GM08714 (cell line): Measurements from ENCODE around the gene TSC22D4.

ENCODE experiments used
- H3K4me3 ChIP-seq: fragments of 200-500 bp; sonication (Bioruptor generic); 2 replicates; pipeline ENCODE4 v1.5.1; 2014; ENCODE audit warnings: mild to moderate bottlenecking, low read length, inconsistent platforms
- ZNF274 ChIP-seq: IDR thresholded peaks from 2 replicates; pipeline ENCODE4 v1.6.1; 2012; ENCODE audit warnings: mild to moderate bottlenecking, low read depth, low read length

TSC22D4 gene

DNA sequence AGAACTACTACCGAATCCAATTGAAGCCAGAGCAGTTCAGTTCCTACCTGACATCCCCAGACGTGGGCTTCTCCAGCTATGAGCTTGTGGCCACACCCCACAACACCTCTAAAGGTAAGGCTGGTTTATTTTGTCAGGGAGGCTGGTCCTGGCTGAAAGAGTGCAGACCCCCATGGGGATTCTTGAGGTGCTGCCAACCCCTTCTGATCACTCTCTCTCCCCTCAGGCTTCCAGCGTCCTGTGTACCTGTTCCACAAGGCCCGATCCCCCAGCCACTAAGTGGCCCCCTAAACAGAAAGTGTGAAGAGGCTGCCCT, 45.8 kb downstream of the TSC22D4 start:
- no peak for TF ChIP-seq ZNF274
- H3K4me3 ChIP-seq = no peak overlapping the region

- H3K4me3 ChIP-seq = no peak overlapping the region
- no peak for TF ChIP-seq ZNF274
These were observed 46.3 kb downstream of the TSC22D4 start for GRCh38 chr7:100432621-100433275.

GRCh38 chr7:100432053-100432452, 47.0 kb downstream of the TSC22D4 start:
- TF ChIP-seq ZNF274 = no peak
- no peak overlapping the region; the same call in 1 of the 2 replicates for H3K4me3 ChIP-seq

DNA sequence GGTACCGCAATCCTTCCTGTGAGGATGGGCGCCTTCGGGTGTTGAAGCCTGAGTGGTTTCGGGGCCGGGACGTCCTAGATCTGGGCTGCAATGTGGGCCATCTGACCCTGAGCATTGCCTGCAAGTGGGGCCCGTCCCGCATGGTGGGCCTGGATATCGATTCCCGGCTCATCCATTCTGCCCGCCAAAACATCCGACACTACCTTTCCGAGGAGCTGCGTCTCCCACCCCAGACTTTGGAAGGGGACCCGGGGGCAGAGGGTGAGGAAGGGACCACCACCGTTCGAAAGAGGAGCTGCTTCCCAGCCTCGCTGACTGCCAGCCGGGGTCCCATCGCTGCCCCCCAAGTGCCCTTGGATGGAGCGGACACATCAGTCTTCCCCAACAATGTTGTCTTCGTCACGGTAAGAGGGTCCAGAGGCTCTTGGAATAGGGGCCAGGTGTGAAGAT, 47.7 kb downstream of the TSC22D4 start:
- TF ChIP-seq ZNF274 = no peak
- H3K4me3 ChIP-seq = no peak overlapping the region; the same call in 1 of the 2 replicates

DNA sequence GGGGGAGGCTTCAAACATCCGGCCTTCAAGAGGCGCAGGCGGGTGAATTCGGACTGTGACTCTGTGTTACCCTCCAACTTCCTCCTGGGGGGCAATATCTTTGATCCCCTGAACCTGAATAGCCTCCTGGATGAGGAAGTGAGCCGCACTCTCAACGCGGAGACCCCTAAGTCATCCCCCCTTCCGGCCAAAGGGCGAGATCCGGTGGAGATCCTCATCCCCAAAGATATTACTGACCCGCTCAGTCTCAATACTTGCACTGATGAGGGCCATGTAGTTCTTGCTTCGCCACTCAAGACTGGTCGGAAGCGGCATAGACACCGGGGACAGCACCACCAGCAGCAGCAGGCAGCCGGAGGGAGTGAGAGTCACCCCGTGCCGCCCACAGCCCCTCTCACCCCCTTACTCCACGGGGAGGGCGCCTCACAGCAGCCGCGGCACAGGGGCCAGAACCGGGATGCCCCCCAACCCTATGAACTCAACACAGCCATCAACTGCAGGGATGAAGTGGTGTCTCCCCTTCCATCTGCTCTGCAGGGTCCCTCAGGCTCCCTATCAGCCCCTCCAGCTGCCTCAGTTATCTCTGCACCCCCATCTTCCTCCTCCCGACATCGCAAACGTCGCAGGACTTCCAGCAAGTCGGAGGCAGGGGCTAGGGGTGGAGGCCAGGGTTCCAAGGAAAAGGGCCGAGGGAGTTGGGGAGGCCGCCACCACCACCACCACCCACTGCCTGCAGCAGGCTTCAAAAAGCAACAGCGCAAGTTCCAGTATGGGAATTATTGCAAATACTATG, 48.3 kb downstream of the TSC22D4 start:
- peak overlapping the region; percentile 71 for H3K4me3 ChIP-seq
- TF ChIP-seq ZNF274 = no peak

GRCh38 chr7:100429637-100430492, 49.1 kb downstream of the TSC22D4 start, which contains the start of gene MEPCE:
MEPCE (plus strand) TSS chr7:100429831; CDS start chr7:100430019, 188 bp downstream.
- H3K4me3 ChIP-seq = peak within 1 kb of the TSS; percentile 71

DNA sequence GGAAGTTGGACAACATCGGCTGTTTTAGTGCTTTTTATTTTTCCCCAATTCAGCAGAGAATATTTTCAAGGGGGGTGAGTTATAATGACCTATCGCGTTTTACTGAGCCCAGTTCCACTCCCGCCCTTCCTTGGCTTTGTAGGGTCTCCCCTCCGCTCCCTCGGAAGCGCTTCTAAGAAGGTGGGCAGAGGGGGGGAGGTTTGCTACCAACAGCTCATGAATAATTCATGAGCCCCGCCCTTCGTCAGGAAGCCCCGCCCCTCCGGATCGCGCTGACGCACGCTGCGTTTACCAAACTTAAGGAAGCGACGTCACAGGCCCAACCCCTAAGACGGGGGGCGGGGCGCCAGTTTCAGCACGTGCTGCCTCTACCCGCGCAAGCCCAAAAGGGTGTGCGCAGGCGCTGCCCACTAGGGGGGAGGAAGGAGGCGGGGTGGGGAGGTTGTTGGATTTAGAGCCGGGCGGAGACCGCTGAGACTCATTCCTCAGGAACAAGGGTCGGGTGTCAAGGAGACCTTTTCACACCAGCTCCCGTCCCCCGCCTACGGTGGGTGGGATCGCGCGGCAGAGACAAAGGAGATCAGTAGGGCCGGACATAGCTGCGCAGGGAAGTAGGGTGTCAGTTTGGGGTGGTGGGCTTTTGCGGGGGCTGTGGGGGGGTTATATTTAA, 49.9 kb downstream of the TSC22D4 start:
- H3K4me3 ChIP-seq = peak overlapping the region; percentile 71
- TF ChIP-seq ZNF274 = no peak

More at GRCh38 chr7:100429637-100430492, 49.1 kb downstream of the TSC22D4 start, which contains the start of gene MEPCE:
- TF ChIP-seq ZNF274 = no peak

DNA sequence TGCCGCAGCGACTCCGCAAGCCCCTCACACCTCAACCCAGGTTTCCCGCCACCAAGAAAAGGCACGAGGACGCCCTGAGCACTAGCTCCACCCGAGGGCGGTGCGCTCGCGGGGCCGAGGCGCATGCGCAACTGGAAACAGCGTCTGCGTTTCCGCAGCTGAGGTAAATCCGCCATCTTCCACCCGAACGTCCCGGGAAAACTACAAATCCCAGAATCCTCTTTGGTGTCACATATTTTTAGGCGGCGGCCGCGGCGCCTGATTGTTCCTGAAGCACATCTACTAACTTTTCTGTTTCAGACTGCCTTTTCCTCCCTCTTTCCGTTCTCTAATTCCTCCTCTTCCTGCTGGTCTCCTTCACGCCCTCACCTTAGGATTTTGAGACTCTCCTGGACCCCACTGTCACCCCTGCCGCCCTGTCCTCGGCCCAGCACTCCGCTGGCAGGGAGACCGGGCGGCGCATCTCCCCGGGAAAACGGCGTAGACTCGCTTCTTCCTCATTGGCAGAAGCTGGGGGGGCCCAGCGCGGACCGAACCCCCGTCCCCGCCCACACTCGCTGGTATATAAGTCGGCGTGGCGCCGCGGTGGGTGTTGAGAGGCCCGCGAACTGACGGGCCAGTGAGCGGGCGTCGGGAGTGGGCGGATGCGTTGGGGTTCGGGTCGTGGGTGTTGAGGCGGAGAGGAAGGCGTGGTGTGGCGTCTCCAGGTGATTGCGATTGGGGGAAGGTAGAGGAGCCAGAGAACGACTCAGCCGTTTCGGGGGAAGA, 50.6 kb downstream of the TSC22D4 start, which contains the start of gene ZCWPW1:
TSS of gene ZCWPW1 (minus strand) at position 505 of the 768 bp plus-strand sequence. CDS start 8,054 bp downstream, outside the sequence.
- H3K4me3 ChIP-seq = peak within 1 kb of the TSS; percentile 71
- TF ChIP-seq ZNF274 = no peak

- no peak for TF ChIP-seq ZNF274
- peak overlapping the region; percentile 1; the same call in 1 of the 2 replicates for H3K4me3 ChIP-seq
These were observed 51.2 kb downstream of the TSC22D4 start for GRCh38 chr7:100427762-100428198.

- no peak for TF ChIP-seq ZNF274
- no peak overlapping the region for H3K4me3 ChIP-seq
These were observed 52.5 kb downstream of the TSC22D4 start for GRCh38 chr7:100426516-100426915.

DNA sequence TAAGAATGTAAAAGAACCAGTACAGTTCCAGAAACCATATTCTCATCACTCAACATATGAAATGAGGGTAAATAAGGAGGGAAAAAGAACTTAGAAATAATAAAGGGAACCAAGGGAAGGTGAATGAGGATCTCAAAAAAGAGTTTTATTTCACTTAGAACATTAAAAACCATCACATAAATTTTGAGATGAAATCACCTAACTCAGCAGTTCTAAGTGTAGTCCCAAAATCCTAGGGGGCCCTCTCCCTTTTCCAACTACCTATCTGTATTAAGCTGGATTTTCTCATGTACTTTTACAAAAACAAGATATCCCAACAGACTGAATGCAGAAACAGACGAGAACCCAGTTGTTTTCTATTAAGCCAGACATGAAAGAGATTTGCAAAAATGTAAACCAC, 53.7 kb downstream of the TSC22D4 start:
- TF ChIP-seq ZNF274 = no peak
- no peak overlapping the region for H3K4me3 ChIP-seq

DNA sequence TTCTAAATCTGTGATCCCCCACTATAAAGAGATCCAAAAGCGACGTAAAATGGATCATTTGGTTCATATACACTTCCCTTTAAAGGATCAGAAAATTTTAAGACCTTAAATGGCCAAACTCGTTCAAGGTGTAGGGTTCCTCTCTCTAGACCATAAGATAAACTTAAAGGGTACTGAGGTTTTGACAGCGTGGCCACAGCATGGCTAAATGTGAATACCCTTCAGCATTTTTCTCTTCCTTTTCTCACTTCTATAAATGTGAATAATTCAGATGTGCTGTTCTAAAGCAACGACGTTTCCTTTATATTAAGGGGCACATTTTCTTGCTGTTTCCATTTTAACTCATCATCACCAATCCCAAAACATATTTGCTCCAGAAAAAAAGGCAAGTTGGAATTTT, 55.7 kb downstream of the TSC22D4 start:
- no peak overlapping the region for H3K4me3 ChIP-seq
- no peak for TF ChIP-seq ZNF274

DNA sequence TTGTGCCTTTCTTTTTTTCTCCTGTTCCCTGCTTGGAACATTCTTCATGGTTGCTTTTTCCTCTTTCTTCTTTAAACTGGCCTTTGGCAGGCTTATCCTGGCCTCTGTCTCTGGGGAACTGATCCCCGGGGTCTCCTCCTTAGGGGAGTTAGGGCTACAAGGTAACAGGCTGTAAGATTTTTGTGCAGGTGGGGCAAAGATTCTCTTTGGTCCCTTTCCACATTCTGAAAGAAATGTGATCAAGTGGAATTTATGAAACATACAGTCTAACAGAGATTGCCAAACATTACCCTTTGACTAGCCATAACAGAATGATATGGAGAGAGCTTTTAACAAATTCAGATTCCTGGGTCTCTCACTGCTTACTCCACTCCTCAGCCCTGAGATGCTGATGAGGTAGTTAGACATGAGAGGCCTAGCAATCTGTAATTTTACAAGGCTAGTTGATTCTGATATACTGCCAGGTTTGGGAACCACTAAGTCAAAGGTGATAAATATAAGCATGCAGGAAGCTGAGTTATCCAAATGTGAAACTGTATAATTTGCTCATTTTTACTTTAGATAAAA, 59.3 kb downstream of the TSC22D4 start:
- no peak for TF ChIP-seq ZNF274
- no peak overlapping the region; the same call in 1 of the 2 replicates for H3K4me3 ChIP-seq
